Omental fat pad (tissue), 4 donors: ENCODE data around the gene ZNF462. TPM values are rescaled to one million over a fixed set of nuclear protein-coding genes. Genes with fewer than 3 reads are reported as not detected.

ENCODE experiments used
- ATAC-seq: fragments of 150-250 bp; one replicate; pipeline ENCODE4 v1.9.1; 2016; ENCODE audit warnings: mild to moderate bottlenecking, moderate library complexity; ENCODE audit not compliant: low FRiP score
- DNase-seq: peaks from one replicate; pipeline ENCODE4 v3.0.0-alpha.2; 2019; ENCODE audit warnings: low spot score
- CTCF ChIP-seq, 3 donors: fragments of 450-650 bp; IDR thresholded peaks; one replicate each; pipeline ENCODE4 v1.5.1; 2016 to 2017; ENCODE audit warnings: antibody characterized with exemption in 3 of 3, mild to moderate bottlenecking in 3 of 3, moderate library complexity in 2 of 3
- small RNA-seq: library from RNA; depleted of rRNA; stranded (forward); fragments of <200 nt; gene quantifications from one replicate; pipeline ENCODE3, GENCODE V24; 2016
- total RNA-seq, 4 donors: library from RNA; depleted of rRNA; stranded (reverse); fragments of >200 nt; gene quantifications; one replicate each; pipeline ENCODE4 v1.1.0, GENCODE V29; 2016

The ZNF462 gene
- total RNA-seq, 4 donors from 2014 or later, result 16.2 to 18.5 (median 16.7) TPM

- no peak for TF ChIP-seq CTCF (IDR thresholded peaks at IDR 0.05)
- ATAC-seq, result no peak
- no peak for DNase-seq
These were observed 196.3 kb downstream of the ZNF462 start for GRCh38 chr9:107059220-107059619.

- no peak for TF ChIP-seq CTCF (IDR thresholded peaks at IDR 0.05)
- DNase-seq, result no peak
- no peak for ATAC-seq
These were observed 197.1 kb downstream of the ZNF462 start for GRCh38 chr9:107060062-107060461.

Small RNA genes lying within 50 kb of the gene (small RNA-seq; reads per million reads assigned to genes)
- not detected for gene RNA5SP292
